ENCODE measurements around the gene TIMD4.

Gene TIMD4

GRCh38 chr5:156913355-156913718 is 49.7 kb downstream of the TIMD4 start:
- TF ChIP-seq, protein P1, sequence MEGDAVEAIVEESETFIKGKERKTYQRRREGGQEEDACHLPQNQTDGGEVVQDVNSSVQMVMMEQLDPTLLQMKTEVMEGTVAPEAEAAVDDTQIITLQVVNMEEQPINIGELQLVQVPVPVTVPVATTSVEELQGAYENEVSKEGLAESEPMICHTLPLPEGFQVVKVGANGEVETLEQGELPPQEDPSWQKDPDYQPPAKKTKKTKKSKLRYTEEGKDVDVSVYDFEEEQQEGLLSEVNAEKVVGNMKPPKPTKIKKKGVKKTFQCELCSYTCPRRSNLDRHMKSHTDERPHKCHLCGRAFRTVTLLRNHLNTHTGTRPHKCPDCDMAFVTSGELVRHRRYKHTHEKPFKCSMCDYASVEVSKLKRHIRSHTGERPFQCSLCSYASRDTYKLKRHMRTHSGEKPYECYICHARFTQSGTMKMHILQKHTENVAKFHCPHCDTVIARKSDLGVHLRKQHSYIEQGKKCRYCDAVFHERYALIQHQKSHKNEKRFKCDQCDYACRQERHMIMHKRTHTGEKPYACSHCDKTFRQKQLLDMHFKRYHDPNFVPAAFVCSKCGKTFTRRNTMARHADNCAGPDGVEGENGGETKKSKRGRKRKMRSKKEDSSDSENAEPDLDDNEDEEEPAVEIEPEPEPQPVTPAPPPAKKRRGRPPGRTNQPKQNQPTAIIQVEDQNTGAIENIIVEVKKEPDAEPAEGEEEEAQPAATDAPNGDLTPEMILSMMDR (IDR thresholded peaks at IDR 0.05; ENCODE audit: borderline replicate concordance, insufficient read depth, low read depth, low read length), result no peak
- no peak overlapping the region for H3K4me3 ChIP-seq (ENCODE audit: low read depth, low read length)

DNA sequence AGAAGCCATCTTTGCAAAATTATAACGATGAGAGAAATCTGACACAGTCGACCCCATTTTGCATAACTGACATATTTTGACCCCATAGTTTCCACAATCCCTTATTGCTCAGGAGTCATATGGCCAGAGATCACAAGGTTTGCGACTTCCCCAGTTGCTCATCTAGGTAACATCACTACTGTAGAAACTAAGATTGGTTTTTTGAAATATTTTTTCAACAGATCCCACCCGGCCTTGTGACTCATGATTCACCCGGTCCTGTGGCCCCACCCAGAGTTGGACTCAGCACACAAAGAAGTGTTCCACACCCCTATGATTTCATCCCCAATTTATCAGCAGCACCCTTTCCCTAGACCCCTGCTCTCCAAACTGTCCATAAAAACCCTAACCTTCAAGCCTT is 50.2 kb downstream of the TIMD4 start:
- H3K4me3 ChIP-seq (ENCODE audit: low read depth, low read length), result no peak overlapping the region
- TF ChIP-seq, protein P1 (IDR thresholded peaks at IDR 0.05; ENCODE audit: borderline replicate concordance, insufficient read depth, low read depth, low read length), result no peak

- no peak overlapping the region for H3K4me3 ChIP-seq (ENCODE audit: low read depth, low read length)
- TF ChIP-seq, protein P1 (IDR thresholded peaks at IDR 0.05; ENCODE audit: borderline replicate concordance, insufficient read depth, low read depth, low read length), result no peak
Observed at GRCh38 chr5:156909180-156909579, 53.8 kb downstream of the TIMD4 start.

- TF ChIP-seq, protein P1 (IDR thresholded peaks at IDR 0.05; ENCODE audit: borderline replicate concordance, insufficient read depth, low read depth, low read length), result no peak
- no peak overlapping the region for H3K4me3 ChIP-seq (ENCODE audit: low read depth, low read length)
Observed at GRCh38 chr5:156907667-156908066, 55.4 kb downstream of the TIMD4 start.

DNA sequence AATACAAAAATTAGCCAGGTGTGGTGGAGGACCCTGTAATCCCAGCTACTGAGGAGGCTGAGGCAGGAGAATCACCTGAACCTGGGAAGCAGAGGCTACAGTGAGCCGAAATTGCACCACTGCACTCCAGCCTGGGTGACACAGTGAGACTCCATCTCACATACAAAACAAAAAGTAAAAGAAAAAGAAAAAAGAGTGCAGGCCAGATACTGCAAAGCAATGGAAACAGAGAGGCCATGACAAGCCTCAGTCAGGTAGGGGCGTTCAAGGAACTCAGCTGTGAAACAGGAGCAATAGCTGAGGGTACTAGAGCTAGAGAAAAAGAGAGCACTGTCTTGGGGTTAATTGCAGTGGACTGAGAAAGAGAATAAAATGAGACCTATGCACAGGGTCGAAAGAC is 56.2 kb downstream of the TIMD4 start:
- TF ChIP-seq, protein P1 (IDR thresholded peaks at IDR 0.05; ENCODE audit: borderline replicate concordance, insufficient read depth, low read depth, low read length), result no peak
- no peak overlapping the region for H3K4me3 ChIP-seq (ENCODE audit: low read depth, low read length)

- TF ChIP-seq, protein P1 (IDR thresholded peaks at IDR 0.05; ENCODE audit: borderline replicate concordance, insufficient read depth, low read depth, low read length), result no peak
Observed at GRCh38 chr5:156896546-156896945, 66.5 kb downstream of the TIMD4 start.

GRCh38 chr5:156893517-156893916 is 69.5 kb downstream of the TIMD4 start:
- TF ChIP-seq, protein P1 (IDR thresholded peaks at IDR 0.05; ENCODE audit: borderline replicate concordance, insufficient read depth, low read depth, low read length), result no peak

More at GRCh38 chr5:156896546-156896945, 66.5 kb downstream of the TIMD4 start:
- no peak overlapping the region for H3K4me3 ChIP-seq (ENCODE audit: low read depth, low read length)

More at GRCh38 chr5:156893517-156893916, 69.5 kb downstream of the TIMD4 start:
- no peak overlapping the region for H3K4me3 ChIP-seq (ENCODE audit: low read depth, low read length)

All from GM12875 (cell line).